Islet of Langerhans (tissue), 1 donor: ENCODE measurements around the gene ACAA2.

ENCODE experiments used
- FAIRE-seq: peaks from one replicate; lab custom pipeline; 2011; peaks lifted over from hg19 to GRCh38; lab: Jason Lieb, UNC

Gene ACAA2

GRCh38 chr18:49813319-49814146, at the start of gene ACAA2:
TSS of gene ACAA2 (minus strand) at chr18:49813533. CDS start at chr18:49813484, 49 bp downstream.
- FAIRE-seq, result no peak

GRCh38 chr18:49862656-49863385, 49.5 kb upstream of the ACAA2 start:
- no peak for FAIRE-seq

GRCh38 chr18:49861659-49862058, 48.3 kb upstream of the ACAA2 start:
- FAIRE-seq, result no peak

- no peak for FAIRE-seq
Measured at GRCh38 chr18:49859725-49860124, 46.4 kb upstream of the ACAA2 start.

- no peak for FAIRE-seq
Measured at GRCh38 chr18:49859021-49859359, 45.7 kb upstream of the ACAA2 start.

- no peak for FAIRE-seq
Measured at GRCh38 chr18:49858309-49859020, 45.1 kb upstream of the ACAA2 start.

- no peak for FAIRE-seq
Measured at GRCh38 chr18:49857708-49858107, 44.4 kb upstream of the ACAA2 start.

- FAIRE-seq, result no peak
Measured at GRCh38 chr18:49856496-49856895, 43.2 kb upstream of the ACAA2 start.

- FAIRE-seq, result no peak
Measured at GRCh38 chr18:49855711-49856415, 42.5 kb upstream of the ACAA2 start.

GRCh38 chr18:49854681-49855080, 41.3 kb upstream of the ACAA2 start:
- no peak for FAIRE-seq

- FAIRE-seq, result no peak
Measured at GRCh38 chr18:49853436-49853835, 40.1 kb upstream of the ACAA2 start.

GRCh38 chr18:49853011-49853410, 39.7 kb upstream of the ACAA2 start:
- FAIRE-seq, result no peak

- no peak for FAIRE-seq
Measured at GRCh38 chr18:49851624-49852023, 38.3 kb upstream of the ACAA2 start.

- FAIRE-seq, result no peak
Measured at GRCh38 chr18:49850636-49851035, 37.3 kb upstream of the ACAA2 start.

GRCh38 chr18:49849331-49850217, 36.2 kb upstream of the ACAA2 start:
- no peak for FAIRE-seq

- FAIRE-seq, result no peak
Measured at GRCh38 chr18:49848115-49848514, 34.8 kb upstream of the ACAA2 start.

- no peak for FAIRE-seq
Measured at GRCh38 chr18:49847524-49847923, 34.2 kb upstream of the ACAA2 start.

- FAIRE-seq, result no peak
Measured at GRCh38 chr18:49846718-49847470, 33.6 kb upstream of the ACAA2 start.

- FAIRE-seq, result no peak
Measured at GRCh38 chr18:49846361-49846662, 33.0 kb upstream of the ACAA2 start.

- no peak for FAIRE-seq
Measured at GRCh38 chr18:49845629-49846360, 32.5 kb upstream of the ACAA2 start.
